HG03469 (cell line): ENCODE measurements around the gene KCNG4.

Source experiments
- ATAC-seq: cut with Tn5 transposase; IDR thresholded peaks from one replicate; pipeline ENCODE4 v1.9.1; 2021; ENCODE audit warnings: mild to moderate bottlenecking, moderate library complexity, moderate number of reproducible peaks; ENCODE audit not compliant: unreplicated experiment

The KCNG4 gene, protein sequence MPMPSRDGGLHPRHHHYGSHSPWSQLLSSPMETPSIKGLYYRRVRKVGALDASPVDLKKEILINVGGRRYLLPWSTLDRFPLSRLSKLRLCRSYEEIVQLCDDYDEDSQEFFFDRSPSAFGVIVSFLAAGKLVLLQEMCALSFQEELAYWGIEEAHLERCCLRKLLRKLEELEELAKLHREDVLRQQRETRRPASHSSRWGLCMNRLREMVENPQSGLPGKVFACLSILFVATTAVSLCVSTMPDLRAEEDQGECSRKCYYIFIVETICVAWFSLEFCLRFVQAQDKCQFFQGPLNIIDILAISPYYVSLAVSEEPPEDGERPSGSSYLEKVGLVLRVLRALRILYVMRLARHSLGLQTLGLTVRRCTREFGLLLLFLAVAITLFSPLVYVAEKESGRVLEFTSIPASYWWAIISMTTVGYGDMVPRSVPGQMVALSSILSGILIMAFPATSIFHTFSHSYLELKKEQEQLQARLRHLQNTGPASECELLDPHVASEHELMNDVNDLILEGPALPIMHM

DNA sequence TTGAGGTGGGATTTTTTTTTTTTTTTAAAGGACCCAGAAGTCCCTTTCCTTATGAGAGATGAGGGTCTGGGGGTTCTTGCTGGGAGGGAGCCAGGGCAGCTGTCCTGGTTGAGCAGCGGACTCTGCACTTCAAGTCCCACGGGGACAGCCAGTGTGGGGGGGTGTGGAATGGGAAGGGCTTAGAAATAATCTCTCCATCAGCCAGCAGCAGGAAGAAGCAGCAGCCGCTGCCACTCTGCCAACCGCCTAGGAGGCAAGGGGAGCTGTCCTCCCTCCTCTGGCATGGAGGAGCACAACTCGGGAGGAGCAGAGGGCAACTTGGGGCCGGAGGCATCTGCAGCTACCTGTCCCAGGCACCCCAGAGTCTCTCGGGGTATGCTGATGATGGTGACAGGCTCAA, at the start of gene KCNG4:
TSS of gene KCNG4 (minus strand) at position 104 of the 400 bp plus-strand sequence. CDS start 2,527 bp downstream, outside the sequence.
- ATAC-seq: no peak

DNA sequence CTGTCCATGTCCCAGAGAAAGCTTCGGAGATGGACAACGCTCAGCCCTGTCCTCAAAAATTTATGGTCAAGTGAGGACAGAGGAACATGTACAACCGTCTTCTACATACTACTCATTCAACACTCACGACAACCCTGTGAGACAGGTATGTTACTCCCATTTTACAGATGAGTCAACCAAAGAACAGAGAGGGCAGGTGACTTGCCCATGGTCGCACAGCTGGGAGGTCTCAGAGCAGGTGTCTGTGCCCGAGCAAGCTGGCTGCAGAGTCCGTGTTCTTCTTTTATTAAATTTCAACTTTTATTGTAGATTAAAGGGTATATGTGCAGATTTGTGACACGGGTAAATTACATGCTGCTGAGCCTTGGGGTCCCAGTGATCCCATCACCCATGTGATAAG, 49.1 kb upstream of the KCNG4 start:
- ATAC-seq: no peak

DNA sequence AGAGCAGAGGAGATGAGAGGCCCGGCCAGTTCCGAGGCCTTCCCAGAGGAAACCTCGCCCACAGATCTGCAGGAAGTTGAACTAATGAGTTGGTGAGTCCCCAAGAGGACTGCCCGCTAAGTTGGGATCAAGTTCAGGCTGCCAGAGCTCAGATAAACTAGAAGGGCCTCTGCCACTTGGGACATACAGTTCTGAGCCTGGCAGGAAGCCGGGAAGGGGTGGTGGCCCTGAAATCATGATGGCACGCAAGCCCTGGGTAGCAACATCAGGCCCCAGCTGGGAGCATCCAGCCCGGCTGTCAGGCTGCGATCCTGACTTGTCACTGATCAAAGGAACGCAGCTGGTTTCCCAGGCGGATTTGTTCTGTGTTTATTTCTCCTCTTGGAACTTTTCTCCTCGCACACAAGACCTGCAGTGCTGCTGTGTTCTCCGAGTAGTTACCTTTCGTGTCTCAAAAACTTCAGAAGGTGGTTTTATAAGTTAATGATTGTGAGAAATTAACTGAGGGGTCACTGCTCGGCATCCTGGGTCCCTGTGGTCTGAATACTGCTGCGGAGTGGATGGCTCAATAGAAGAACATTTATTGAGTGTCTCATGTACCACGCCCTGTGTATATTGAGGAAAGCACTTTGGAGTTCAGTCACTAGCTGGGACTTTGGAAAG, 46.9 kb upstream of the KCNG4 start:
- ATAC-seq: no peak

DNA sequence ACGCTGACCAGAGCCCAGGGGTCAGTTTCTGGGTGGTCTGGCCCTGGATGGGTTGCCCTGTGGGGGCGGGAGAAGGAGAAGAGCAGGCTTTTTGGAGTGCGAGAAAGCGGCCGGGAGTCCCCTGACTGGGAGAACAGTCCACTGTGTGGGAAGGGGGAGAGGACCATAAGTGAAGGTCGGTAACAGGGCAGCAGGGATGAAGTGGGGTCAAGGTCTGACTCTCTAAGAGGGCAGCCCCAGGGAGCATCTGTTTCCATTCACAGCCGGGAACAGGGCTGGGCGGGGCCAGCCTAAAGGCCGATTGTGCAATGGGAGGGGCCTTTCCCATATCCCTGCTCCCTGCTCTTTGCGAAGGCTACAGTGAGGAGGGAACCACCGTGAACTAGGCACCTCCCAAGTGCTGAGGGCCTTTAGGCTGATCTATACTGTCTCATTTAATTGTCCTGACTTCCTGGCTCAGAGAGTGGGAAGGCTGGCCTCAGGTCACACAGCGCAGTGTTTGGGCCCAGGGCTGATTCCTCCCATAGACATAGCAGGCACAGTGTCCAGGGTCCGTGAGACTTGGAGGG, 44.4 kb upstream of the KCNG4 start:
- no peak for ATAC-seq

DNA sequence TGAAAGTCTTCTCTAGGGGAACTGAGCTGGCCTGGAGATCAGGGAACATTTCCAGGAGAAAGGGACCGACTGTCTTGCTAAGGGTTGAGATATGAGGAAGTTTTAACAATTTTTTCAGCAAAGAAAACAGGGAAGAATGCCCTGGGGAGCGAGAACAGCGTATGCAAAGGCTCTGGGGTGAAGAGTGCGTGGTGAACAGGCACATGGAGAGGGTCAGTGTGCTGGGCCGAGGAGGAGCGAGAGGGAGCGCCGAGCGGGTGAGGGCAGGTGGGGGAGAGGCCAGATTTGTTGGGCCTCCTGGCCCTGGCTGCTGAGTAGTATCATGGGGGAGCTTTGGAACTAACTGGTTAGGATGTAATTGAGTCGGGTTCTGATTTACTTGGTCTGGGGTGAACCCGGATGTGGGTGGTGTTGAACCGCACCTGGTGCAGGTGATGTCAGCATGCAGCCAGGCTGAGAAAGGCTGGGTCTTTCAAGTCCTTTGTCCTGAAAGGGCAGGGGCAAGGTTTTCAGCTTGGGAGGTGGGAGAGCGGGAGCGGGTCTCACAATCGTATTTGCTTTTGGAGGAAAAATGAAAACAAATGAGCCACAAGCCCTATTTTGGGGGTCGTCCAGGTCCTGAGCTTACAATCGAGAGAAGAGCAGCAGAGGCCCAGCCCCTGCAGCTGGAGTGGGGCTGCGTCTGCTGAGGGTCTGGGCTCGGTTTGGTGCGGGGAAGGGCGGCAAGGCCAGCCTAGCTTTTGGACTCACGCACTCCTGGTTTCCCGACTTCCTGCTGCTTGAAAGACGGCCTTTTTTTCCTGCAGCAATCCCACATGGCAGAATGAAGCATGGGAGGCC, 43.7 kb upstream of the KCNG4 start:
- no peak for ATAC-seq

DNA sequence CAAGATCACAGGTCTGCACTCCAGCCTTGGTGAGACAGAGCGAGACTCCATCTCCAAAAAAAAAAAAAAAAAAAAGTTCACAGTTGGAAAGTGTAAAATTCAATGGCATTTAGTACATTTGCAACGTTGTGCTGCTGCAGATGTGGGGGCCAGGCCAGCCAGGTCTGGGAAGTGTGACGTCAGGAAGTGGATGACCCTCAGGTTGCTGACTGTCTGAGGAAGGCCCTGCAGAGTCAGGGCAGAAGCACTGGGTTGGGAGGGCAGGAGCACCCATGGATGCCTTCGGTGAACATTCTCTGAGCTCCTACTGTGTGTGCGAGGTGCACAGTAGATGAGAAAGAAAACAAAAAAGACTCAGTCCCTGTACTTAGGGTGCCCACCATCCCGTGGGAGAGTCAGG, 42.7 kb upstream of the KCNG4 start:
- ATAC-seq: no peak

DNA sequence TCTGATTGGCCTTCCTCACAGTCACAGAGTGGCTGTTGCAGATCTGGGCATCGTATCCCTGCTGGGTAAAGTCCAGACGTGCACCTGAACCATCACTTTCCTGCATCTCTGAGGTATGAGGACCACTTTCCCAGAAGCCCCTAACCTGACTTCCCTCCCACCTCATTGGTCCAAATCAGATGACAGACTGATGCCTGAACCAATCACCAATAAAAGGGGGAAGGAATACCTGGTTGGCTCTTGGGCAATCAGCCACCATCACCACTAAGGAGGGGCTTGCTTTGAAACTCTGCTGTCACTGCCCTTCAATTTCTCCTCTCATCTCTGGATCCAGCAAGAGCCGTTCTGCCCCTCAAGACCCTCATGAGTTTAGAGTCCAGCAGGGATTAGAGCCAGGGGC, 41.3 kb upstream of the KCNG4 start:
- ATAC-seq: no peak

DNA sequence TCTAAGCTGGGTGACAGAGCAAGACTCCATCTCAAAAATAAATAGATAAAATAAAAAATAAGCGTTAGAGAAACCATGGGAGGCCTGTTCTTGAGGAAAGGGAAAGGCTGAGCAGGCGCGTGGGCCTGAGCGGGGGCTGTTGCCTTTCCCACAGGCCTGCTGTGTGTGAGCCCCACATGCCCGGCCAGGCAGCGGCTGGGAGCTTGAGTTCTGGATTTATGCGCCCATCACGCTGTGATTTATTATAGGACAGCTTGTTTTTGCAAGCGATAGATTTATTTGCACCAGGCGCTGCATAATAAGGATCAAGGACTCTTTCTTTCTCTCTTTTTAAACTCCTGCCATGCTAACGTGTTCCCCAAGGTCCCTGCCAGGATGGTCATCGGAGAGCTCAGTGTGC, 40.1 kb upstream of the KCNG4 start:
- ATAC-seq: no peak

DNA sequence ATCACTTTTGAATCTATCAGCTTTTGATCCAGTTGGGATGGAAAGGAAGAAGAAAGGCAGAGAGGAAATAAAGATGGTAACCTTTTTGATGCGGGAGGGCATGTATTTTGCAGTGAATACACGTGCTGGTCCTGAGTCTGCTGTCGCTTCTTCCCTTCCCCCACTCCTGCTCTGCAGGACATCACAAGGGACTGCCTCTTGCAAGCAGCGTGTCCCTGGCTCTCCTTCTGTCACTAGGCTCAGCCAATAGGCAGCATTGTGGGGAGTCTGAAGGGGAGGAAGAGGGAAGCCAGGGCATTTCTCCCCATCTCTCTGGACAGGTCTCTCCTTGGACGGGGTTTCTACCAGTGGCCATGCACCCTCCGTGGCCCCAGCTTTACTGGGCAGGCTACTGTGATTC, 39.2 kb upstream of the KCNG4 start:
- no peak for ATAC-seq

DNA sequence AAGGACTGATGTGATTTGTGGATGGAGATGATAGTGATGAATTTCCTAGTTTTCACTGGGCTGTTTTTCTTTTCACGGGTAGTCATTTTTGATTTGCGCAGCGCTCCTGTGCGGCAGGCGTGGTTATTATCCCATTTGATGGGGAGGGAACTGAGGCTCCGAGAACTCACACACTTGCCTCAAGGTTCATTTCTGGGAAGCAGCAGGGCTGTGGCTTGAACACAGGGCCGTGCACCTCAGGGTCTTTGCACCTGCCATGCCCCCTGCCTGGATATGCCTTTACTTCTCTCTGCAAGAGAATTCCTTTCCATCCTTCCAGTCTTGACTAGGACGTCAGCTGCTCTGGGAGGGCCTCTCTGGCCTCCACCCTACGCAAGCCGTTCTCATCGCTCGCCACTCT, 38.5 kb upstream of the KCNG4 start:
- no peak for ATAC-seq

DNA sequence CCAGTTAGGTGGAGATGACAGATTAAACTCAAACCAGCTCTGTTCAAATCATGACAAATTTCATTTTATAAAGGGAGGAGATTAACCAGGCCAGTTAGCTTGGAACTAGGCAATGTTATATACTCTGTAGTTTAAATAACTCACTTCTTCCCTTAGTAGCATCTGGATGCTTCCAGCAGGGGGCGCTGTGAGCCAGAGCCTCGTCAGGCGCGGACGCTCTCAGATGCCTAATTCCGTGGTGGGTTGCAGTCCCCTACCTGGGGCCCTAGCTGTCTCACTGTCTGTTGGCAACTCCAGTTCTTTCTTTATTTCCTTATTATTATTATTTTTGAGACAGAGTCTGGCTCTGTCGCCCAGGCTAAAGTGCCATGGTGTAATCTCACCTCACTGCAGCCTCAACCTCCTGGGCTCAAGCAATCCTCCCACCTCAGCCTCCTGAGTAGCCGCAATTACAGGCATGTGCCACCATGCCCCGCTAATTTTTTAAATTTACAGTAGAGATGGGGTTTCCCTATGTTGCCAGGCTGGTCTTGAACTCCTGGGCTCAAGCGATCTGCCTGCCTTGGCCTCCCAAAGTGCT, 37.5 kb upstream of the KCNG4 start:
- ATAC-seq: no peak

DNA sequence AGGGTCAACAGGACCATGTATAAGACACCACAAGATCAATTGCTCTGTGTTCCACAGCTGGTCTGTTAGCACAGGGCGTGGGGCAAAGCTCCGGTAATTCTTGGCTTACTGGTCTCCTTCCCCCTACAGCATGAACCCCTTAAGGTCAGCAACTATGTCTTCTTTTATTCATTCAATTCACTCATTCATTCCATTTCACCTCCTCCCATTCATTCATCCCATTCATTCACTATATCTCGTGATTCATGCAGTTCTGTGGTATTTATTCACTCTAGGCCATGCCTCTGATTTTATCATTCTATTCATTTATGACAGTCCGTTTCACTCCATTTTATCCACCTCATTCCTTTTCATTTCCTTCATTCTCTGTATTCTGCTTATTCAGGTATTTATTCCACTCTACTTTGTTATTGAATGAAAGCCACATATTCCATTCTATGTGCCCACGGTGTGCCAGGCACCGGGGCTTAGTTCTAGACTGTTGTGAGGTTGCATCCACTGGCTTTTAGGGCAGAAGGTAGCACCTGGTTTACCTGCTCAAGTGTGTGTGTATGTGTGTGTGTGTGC, 35.9 kb upstream of the KCNG4 start:
- no peak for ATAC-seq

DNA sequence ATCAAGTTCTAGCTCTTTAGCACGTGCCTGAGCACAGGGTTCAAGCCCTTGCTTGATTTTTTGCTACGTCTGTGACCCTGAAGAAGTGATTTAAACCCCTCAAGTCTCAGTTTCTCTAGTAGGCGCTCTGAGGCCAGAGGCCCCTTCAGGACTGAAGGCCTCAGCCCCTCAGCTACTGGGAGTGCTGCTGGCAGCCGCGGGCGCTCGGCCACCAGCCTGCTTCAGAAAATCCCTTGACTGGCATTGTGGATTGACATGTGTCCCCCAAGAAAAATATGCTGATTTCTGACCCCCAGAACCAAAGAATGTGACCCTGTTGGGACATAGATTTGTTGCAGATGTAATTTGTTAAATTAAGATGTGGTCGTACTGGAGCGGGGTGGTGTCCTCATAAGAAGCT, 34.7 kb upstream of the KCNG4 start:
- no peak for ATAC-seq

DNA sequence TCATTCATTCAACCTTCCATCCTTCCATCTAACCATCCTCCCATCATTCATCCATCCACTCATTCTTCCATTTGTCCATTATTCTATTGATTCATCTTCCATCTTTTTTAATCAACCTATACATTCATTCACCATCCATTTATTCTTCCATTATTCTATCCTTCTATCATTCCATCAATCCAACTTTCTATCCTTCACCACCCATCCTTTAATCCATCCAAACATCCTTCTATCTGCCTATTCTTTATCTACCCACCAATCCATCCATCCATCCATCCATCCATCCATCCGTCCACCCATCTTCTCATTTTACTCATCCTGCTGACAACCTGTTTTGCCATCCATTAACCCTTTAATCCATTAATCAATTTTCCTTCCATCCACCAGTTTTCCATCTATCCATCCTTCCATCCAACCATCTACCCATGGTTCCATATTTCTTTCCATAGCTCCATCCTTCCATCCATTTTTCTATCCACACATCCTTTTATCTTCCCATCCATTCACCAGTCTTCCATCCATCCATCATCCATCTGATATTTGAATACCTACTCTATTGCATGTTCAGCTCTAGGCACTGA, 33.0 kb upstream of the KCNG4 start:
- ATAC-seq: no peak

DNA sequence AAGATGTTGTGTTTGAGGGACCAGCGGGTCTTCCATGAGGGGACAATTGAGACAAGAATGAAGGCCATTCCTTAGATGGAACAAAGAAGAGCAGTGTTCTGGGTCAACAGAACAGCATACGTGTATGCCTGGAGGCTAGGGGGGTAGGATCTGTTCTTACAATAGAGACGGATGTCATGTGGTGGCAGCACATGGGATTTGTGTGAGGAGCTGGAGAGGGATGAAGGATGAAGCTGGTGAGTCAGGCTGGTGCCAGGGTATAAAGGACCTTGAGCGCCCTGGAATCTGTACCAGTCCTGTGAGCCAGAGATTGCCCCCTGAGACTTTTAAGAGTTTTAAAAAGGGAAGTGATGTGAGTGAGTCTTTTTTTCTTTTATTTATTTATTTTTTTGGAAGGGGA, 32.1 kb upstream of the KCNG4 start:
- ATAC-seq: no peak

DNA sequence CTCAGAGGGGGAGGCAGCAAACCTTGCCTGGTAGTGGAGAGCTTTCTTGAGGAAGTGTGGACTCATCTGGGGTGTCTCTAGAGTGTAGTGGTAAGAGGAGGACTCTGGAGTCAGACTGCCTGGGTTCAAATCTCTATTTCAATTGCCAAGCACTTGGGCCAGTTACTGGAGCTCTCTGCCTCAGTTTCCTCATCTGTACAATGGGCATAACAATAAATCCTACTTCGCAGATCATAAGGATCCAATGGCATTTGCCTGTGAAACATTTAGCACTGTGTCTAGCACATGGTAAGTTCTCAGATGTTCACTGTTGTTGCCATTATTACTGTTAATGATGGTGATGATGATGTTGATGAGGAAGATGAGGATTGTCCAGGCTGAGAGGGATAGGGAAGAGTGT, 31.2 kb upstream of the KCNG4 start:
- ATAC-seq: no peak

DNA sequence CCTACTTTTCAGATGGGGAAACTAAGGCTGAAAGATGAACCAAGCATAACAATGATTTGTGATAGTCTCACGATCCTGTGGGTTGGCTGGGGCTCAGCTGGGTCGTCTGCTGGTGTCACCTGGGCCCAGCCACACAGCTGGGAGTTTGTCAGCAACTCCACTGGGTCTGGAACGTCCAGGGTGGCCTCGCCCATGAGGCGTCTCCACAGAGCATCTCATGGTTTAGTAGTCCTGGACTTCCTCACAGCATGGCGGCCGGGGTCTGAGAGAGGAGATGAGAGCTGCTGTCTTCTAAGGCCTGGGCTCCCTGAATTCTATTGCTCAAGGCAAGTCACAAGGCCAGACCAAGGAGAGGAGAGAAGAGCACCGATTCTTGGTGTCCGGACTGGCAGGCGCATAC, 30.7 kb upstream of the KCNG4 start:
- ATAC-seq: no peak

DNA sequence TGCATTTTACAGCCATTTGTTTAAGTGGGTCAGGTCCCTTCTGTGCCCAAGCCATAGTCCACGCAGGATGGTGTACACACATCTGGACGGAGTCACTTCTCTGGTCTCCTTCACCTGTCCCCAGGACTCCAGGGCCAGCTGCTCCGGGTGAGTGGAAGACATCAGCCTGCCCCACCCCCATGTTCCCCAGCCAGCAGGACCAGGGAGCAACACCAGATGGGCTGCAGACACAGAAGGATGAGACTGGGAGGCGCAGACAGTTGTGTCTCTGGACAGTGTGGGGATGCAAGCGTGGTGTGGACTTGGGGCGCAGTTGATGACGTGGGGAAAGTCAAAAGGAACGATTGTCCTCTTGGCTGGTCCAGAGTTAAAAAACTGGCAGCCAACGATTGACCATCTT, 30.3 kb upstream of the KCNG4 start:
- ATAC-seq: no peak

DNA sequence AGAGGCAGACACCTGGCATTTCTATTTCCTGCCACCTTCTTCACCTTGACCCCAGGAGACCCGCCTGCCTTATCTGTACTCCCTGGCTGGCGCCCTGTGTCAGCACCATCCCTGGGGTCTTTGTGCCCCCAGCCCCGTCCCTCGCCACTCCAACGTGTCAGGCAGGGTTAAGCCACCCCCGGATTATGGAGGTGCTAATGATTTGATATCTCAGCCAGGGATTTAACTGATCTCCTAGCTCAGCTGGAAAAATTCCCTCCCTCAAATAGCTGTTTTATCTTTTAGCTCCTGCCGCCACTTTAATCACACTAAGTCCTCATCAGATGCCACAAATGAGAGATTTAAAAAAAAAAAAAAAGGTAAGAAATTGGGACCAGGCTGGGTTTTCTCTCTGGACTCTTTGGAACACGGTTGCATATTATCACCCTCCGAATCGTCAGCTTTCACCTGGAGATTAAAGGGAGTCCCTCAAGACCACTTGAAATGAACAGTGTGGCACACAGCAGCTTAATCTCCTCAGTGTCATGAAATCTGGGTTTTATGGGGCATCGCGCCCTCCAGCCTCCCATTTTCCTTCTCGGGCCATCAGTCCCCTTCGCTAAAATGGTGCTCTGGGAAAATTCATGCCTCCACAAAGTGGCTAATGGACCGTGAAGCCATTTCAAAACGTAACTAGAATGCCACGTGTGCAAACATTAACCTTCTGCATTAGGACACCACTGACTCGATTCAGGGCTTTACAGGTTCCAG, 28.7 kb upstream of the KCNG4 start:
- ATAC-seq: no peak
